GM21367 (cell line): ENCODE measurements around the gene PGBD5.

ENCODE experiments used
- ATAC-seq: cut with Tn5 transposase; IDR thresholded peaks from one replicate; pipeline ENCODE4 v1.9.1; 2021; ENCODE audit not compliant: unreplicated experiment

PGBD5 gene

GRCh38 chr1:230283678-230284077 is 142.5 kb downstream of the PGBD5 start:
- no peak for ATAC-seq

GRCh38 chr1:230282157-230282556 is 144.0 kb downstream of the PGBD5 start:
- no peak for ATAC-seq

- no peak for ATAC-seq
These were observed 144.6 kb downstream of the PGBD5 start for GRCh38 chr1:230281556-230281955.

- ATAC-seq, result no peak
These were observed 145.2 kb downstream of the PGBD5 start for GRCh38 chr1:230280906-230281413.

DNA sequence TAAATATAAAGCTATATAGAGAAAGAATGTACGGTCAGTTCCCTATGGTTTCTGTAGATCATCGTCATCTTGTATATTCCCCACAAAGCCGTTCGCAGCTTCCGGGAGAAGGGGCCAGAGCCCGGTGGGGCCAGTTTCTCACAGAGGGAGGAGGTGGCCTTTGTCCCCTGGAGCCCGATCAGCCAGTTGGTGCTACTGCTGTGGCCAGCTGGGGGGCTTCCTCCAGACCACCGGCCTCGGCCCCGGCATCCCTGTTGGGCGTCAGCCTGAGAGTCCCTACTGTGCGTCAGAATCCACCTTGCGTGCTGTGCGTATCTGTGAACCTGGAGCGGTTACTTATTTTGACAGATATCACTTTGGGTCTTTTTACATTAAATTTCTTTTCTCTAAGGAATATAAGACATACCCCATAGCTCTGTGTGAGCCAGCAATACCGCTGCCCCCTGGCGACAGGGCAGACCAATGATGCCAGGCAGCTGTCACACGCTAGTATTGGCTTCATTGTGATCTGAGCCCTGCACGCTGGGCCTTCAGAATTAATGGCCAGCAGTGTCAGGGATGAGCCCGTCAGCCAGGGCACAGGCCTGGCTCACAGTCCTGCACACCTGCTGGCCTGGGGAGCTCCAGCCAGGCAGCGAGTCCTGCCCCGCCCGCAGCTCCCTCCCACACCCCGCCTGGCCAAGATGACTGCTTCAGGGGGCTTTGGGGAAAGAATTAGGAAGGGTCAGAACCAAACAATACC is 145.9 kb downstream of the PGBD5 start:
- no peak for ATAC-seq

DNA sequence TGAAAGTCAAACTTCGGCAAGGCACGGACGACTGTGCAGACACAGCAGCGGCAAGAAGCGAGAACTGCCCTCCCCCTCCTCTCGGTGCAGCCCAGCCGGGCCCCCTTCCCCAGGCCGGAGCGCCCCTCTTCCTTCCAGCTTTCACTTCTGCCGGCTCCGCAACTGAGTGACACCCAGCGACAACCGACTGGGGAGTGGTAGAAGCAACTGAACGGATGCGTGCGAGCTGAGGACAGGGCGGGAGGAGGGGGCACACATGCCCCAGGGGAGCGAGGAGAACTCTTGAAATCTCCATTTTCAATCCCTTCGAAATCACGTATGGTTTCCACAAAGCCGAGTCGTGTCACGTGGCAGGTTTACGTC is 146.6 kb downstream of the PGBD5 start:
- no peak for ATAC-seq

DNA sequence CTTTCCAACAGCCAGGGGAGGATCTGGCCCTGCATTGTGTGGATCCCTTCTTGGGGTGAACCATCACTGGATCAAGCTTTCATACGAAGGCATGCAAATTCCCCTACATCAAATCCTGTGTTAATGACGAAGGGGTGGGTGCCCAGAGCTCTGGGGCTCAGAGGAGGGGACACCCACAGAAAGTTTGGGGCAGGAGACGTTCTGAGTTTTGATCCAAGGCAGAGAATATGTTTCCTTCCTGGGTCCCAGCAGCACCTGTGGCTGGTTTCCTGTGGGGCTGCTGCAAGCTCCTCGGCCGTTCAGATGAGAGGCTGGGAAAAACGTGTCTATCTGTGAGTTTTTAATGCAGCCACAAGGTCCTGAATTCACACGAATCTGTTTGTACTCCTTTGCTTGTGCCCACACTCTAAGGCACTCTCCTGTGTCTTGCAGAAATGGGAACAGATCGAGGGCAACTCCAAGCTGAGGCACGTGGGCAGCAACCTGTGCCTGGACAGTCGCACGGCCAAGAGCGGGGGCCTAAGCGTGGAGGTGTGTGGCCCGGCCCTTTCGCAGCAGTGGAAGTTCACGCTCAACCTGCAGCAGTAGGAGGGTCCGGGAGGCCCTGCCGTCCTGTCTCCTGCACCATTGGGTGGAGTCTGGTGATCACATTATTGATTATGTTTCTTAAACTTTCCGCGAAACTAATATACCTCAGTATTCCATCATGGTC is 147.1 kb downstream of the PGBD5 start:
- no peak for ATAC-seq

DNA sequence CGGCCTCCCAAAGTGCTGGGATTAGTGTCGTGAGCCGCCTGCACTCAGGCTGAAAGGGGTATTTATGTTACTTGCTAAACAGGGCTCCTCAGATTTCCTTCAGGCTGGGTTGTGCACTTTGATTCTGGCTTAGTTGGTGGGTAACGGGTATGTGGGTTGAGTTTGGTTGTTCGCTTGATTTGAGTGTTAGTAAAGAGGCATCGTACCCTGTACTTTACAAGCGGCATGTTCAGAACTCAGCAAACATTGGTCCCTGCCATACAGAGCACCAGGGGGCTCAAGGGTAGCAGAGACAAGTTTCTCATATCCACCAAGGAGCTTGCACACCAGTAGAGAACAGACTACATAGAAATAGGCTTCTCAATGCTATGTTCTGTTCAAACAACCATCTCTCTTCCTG is 147.8 kb downstream of the PGBD5 start:
- no peak for ATAC-seq

DNA sequence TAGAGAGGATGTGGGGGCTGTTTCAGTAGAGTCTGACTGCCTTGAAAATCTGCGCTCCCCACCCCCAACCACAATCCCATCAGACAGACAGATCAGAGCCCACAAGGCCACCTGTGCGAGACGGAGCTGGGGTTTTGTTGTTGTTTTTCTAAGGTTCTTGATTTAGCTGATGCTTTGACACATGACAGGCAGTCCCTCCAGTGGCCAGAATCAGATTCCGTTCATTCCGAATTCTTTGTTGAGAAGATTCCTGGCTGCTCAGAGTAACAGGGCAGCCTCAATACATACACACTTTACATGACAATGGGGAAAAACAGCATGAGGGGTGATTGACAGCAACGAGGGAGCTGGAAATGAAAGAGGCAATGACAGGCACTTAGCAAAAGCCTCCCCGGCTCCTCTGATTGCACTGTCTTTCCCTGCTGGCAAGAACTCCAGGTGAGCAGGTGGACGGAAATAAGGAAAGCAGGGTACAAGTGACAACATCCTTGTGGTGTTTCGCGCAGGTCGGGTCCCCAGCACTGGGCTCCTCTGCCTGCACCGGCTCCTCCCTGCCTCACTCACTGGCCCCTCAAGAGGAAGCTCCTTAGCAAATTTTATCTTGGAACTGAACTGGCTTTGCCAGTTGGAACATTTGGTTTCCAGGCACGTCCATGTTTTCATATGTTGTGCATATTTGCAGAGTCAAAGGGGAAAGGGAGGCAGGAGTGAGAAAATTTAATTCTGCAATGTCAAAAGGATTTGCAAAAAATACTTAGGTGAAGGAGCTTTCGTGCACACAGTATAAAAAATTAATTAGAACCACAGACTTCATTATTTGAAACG is 148.7 kb downstream of the PGBD5 start:
- ATAC-seq, result no peak

GRCh38 chr1:230276401-230276800 is 149.7 kb downstream of the PGBD5 start:
- ATAC-seq, result no peak

- no peak for ATAC-seq
These were observed 151.9 kb downstream of the PGBD5 start for GRCh38 chr1:230274254-230274653.

- ATAC-seq, result no peak
These were observed 152.9 kb downstream of the PGBD5 start for GRCh38 chr1:230273141-230273710.

DNA sequence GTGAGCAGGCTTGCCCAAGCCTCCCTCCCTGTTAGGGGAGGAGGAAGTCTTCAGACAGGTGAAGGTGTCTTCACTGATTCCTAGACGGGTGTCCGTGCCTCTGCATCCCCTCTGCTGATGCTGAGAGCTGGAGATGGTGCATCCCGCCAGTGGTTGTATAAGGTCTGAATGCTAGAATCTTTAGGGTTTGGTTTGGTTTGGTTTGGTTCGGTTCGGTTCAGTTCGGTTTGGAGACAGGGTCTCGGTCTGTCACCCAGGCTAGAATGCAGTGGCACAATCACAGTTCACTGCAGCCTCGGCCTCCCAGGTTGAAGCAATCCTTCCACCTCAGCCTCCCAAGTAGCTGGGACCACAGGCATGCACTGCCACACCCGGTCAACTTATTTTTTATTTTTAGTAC is 153.6 kb downstream of the PGBD5 start:
- no peak for ATAC-seq

DNA sequence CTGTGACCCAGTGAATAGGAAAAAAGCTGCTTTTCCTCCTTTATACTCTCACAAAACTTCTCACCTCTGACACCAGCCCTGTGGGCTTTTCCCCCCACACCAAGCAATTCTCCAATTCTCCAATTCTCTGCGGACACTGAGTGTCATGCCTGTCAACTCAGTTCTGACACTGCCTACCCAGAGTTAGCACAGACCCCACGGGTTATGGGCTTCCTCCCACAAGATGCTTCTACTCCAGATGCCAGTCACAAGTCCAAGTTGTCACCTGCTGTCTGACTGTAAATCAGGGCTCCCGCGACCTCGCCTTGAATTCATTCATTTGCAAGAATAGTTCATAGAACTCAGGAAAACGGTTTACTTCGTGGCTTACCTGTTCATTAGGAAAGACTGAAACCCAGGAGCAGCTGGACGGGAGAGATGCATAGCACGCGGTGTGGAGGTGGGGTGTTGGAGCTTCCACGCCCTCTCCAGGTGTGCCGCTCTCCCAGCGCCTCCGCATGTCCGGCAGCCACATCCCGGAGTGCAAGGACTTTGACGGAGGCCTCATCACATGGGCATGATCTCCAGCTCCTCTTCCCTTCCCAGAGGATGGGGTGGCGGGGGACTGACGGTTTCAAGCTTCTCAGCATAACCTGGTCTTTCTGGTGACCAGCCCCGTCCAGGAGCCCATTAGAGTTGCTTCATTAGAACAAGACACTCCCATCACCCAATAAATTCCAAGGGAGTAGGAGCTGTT is 154.7 kb downstream of the PGBD5 start:
- ATAC-seq, result no peak

DNA sequence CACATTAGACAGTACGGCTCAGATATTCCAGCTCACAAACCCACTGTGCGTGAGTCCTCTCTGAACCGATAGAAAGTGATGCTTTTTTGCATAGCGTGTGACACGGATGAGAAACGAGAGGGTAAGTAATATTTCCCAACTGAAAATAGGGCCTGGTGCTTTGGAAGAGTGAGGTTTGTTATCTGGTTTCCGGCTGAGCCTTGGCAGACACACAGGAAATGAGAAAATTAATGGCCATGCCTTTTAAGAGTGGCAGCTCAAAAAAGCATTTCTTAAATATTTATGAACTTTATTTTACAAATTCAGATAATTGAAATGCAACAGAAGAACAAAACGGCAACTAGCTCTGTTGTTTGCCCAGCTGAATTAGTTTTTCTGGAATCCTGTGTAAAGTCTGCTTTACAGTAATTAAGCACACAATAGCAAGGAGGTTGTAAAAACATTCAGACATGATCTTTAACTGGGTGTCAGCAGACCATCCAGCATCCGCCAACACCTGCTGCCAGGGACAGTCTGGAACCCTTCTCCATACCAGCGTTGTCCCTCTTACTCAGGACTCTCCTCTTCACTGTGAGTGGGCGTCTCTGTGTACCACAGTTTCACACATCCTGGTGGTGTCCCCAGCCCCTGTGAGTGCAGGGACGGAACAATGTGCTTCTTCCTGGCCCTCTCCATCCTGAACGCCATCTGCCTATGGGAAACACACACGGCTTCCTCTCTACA is 155.4 kb downstream of the PGBD5 start:
- peak; percentile 54 for ATAC-seq

DNA sequence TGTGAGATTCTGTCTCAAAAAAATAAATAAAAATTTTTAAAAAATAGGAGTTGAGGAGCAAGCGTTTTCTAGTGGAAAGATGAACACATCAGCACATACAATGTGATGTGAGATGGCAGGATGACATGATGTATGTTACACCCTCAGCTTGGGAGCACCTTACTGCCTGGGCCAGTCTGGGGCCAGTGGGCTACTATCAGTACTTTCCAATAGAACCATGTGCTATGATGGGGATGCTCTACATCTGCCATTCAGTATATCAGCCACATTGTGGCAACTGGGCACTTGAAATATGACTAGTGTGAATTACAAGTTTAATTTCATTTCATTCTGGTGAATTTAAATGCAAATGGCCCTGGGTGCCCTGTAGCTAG is 156.0 kb downstream of the PGBD5 start:
- peak; percentile 10 for ATAC-seq

- ATAC-seq, result no peak
These were observed 157.6 kb downstream of the PGBD5 start for GRCh38 chr1:230268371-230269170.

- no peak for ATAC-seq
These were observed 158.6 kb downstream of the PGBD5 start for GRCh38 chr1:230267338-230268065.

- no peak for ATAC-seq
These were observed 159.7 kb downstream of the PGBD5 start for GRCh38 chr1:230266456-230266855.
